GM12875 (cell line): ENCODE results near the gene RHBG.

Experiments
- H3K4me3 ChIP-seq: one replicate; pipeline ENCODE4 v1.5.1; 2011; ENCODE audit warnings: low read depth, low read length, control low read depth
- TF ChIP-seq, protein P1 (sequence below): IDR thresholded peaks from 2 replicates; pipeline ENCODE4 v1.5.1; 2011; ENCODE audit warnings: low read depth, mild to moderate bottlenecking, control low read depth, inconsistent platforms, low read length, moderate library complexity, borderline replicate concordance; ENCODE audit not compliant: insufficient read depth

RHBG gene

DNA sequence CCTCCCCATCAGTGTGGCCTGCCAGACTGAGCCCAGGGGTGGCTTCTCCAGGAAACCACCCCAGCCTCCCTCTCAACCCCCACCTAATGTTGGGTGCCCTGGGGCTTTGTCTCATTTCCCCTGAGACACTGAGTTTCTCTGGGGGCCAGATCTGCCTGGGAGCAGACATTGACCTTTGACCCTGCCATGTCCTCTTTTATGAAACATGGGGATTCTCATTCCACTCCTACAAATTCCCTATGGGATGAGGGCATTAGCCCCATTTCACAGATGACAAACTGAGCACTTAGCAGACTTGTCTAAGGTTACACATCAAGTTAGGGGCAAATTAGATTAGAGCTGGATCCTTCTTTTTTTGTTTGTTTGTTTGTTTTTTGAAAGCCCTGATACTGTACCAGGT is 24.1 kb downstream of the RHBG start:
- no peak overlapping the region for H3K4me3 ChIP-seq
- TF ChIP-seq, protein P1, sequence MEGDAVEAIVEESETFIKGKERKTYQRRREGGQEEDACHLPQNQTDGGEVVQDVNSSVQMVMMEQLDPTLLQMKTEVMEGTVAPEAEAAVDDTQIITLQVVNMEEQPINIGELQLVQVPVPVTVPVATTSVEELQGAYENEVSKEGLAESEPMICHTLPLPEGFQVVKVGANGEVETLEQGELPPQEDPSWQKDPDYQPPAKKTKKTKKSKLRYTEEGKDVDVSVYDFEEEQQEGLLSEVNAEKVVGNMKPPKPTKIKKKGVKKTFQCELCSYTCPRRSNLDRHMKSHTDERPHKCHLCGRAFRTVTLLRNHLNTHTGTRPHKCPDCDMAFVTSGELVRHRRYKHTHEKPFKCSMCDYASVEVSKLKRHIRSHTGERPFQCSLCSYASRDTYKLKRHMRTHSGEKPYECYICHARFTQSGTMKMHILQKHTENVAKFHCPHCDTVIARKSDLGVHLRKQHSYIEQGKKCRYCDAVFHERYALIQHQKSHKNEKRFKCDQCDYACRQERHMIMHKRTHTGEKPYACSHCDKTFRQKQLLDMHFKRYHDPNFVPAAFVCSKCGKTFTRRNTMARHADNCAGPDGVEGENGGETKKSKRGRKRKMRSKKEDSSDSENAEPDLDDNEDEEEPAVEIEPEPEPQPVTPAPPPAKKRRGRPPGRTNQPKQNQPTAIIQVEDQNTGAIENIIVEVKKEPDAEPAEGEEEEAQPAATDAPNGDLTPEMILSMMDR = no peak

DNA sequence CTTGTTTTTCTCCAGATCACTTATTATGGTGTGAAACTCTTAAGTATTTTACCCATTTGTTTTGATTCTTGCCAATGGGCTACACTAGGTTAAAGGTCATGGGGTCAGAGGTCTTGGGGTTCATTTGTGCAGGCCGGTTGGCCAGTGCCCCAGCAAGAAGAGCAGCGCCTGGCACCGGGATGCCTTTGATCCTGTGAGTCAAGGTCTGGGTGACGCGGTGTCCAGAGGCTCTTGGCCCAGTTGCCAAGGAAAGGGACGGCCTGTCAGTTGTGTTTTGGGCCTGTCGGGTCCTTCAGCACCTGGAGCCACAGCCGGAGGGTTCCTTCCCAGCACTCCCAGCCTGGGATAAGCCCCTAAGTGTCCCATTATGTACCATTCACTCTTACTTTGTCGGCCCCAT is 25.1 kb downstream of the RHBG start:
- H3K4me3 ChIP-seq = no peak overlapping the region
- TF ChIP-seq, protein P1 = no peak

DNA sequence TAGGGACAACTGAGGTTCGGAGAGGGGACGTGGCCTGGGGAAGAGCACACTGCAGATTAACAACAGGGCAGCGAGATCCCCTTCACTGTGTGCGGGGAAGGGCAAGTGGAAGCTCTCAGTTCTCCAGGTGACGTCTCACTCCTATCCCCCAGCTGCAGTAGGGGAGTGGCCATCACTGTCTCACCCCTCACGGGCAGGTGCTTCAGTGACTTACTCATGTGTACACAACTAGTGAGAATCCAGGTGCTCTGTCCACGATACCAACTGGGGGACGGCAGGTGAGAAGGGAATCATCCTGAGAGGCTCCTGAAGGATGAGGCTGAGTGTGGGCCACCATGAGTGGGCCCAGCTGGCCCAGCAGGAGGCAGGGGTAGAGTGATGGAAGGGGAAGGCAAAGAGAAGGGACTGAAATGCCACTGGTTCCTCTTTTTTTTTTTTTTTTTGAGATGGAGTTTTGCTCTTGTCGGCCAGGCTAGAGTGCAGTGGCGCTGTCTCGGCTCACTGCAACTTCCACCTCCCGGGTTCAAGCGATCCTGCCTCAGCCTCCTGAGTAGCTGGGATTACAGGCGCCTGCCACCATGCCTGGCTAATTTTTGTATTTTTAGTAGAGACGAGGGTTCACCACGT is 25.9 kb downstream of the RHBG start:
- TF ChIP-seq, protein P1 = no peak

DNA sequence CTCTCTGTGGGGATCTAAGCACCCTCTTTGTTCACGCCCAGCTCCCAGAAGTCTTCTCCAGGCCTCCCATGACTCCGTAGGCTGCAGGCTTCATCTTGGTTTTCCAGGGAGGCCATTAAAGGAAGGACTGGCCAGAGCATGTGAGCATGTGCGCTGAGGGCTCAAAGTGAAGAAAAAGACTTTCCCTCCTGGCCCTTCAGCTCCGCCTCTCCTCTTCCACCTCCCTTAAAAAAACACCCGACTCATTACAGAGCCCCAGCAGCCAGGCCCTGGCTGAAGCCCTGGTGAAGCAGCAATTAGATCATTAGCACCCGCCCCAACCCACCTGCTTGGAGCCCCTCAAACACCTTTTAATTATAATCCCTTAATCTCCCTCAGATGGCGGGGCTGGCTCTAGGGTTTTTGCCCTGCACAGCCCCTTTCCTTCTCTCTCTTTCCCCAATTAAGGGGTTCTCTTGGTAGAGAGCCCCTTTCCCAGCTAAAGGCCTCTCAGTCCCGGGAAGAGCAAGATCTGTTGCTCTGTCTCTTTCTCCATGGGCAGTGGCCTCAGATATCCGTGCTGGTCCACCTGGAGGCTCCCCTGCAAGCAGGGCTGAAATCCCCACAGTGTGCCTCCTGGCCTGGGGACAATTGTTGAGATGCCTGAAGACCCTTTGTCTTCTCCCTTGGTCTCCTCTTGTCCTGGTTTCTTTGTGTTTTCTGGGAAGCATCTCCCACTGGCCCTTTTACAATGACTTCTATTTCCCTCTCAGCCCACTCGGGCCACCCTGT is 30.5 kb downstream of the RHBG start:
- TF ChIP-seq, protein P1 = no peak
- no peak overlapping the region for H3K4me3 ChIP-seq

More for the DNA sequence above, 25.9 kb downstream of the RHBG start:
- no peak overlapping the region for H3K4me3 ChIP-seq

DNA sequence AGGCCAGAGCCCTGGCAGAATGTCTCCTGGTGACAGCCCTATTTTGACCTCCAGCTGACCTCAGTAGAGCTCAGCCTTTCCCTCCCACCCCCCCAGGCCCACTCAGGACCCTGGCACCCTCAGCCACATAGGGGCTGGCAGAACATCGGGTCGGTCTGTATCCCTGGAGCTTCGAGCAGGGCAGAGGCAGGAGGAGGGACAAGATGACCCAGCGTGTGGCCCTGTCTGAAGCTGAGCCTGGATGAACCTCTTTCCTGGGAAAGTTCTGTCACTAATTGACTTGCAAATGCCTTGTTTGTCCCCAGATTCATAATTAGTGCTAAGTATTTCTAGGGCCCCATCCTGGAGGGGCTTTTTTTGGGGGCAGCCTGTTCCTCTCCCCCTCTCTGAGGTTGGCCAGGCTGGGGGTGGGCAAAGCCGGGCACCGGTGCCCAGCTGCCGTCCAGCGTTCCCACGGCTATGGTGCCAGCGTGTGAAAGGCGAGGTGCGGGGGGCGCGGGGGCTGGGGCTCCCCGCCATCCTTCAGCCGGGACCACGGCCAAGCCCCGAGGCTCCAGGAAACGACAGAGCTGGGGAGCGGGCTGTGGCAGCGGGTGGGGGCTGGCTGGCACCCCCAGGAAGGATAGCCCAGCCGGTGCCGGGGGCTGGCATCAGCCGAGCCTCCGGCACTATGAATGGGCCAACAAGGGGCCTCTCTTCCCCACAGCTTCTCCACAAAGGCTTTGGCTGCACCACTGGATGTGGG is 31.4 kb downstream of the RHBG start:
- TF ChIP-seq, protein P1 = no peak
- H3K4me3 ChIP-seq = no peak overlapping the region

DNA sequence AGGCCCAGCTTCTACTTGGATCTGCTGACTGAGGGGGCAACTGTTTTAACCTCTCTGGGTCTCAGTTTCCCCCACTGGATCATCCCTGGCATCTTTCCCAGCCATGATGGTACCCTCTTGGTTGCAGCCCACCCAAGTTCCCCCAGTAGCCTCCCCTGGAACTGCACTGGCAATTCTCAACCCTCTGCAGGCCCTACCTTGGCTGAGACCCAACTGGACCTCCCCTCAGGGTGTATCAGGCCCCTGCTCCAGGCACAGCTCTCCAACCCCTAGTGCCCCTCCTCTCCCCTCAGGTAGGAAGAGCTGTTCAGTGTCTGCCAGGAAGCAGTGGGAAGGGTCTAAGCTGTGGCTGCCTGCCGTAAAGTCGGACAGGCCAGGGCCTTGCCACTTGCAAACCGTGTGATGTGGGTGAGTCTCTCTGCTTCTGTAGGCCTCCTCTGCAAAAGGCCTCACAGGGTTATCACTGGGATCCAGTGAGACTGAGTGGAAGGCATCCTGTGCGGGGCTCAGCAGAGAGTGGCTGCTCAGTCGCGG is 32.1 kb downstream of the RHBG start:
- TF ChIP-seq, protein P1 = no peak
- H3K4me3 ChIP-seq = no peak overlapping the region
